ENCODE results near the gene RAB6C.
"Not testable (repeated sequence)": the region's sequence is repeated elsewhere in the genome, so short reads cannot be mapped to it uniquely, and the experiment has no call there.

Gene RAB6C

GRCh38 chr2:129979629-129980155, at the start of gene RAB6C:
RAB6C (plus strand) TSS chr2:129979666; CDS start chr2:129980116, 450 bp downstream.
- H3K36me3 Mint-ChIP-seq (ENCODE audit: low read depth); H3K4me1 Mint-ChIP-seq (ENCODE audit: low read depth); H3K9me3 Mint-ChIP-seq; H3K27ac Mint-ChIP-seq: not testable (repeated sequence)
- peaks cover 52% of the 10 kb centered on the region for H3K27me3 Mint-ChIP-seq (ENCODE audit: low read depth)
- peak within 1 kb of the TSS; percentile 71 for H3K4me3 Mint-ChIP-seq

- H3K27ac Mint-ChIP-seq = no peak overlapping the region
- no peaks in the 10 kb centered on the region for H3K9me3 Mint-ChIP-seq
- no peaks in the 10 kb centered on the region for H3K4me1 Mint-ChIP-seq (ENCODE audit: low read depth)
- H3K36me3 Mint-ChIP-seq (ENCODE audit: low read depth) = no peaks in the 10 kb centered on the region
- peaks cover 30% of the 10 kb centered on the region for H3K27me3 Mint-ChIP-seq (ENCODE audit: low read depth)
- no peak overlapping the region for H3K4me3 Mint-ChIP-seq
These were observed 49.0 kb upstream of the RAB6C start for GRCh38 chr2:129930451-129930850.

GRCh38 chr2:129933387-129933786, 46.1 kb upstream of the RAB6C start:
- not testable (repeated sequence) for H3K4me1 Mint-ChIP-seq (ENCODE audit: low read depth); H3K27ac Mint-ChIP-seq; H3K4me3 Mint-ChIP-seq; H3K36me3 Mint-ChIP-seq (ENCODE audit: low read depth); H3K9me3 Mint-ChIP-seq
- H3K27me3 Mint-ChIP-seq (ENCODE audit: low read depth) = peaks cover 33% of the 10 kb centered on the region

GRCh38 chr2:129934044-129934822, 45.2 kb upstream of the RAB6C start:
- Mint-ChIP-seq H3K27ac (no peak overlapping the region), H3K36me3 (ENCODE audit: low read depth) (no peaks in the 10 kb centered on the region), H3K4me1 (ENCODE audit: low read depth) (no peaks in the 10 kb centered on the region), H3K9me3 (no peaks in the 10 kb centered on the region), H3K27me3 (ENCODE audit: low read depth) (peaks cover 33% of the 10 kb centered on the region), H3K4me3 (no peak overlapping the region)

GRCh38 chr2:129935118-129935517, 44.3 kb upstream of the RAB6C start:
- Mint-ChIP-seq H3K4me1 (ENCODE audit: low read depth) (no peaks in the 10 kb centered on the region), H3K36me3 (ENCODE audit: low read depth) (no peaks in the 10 kb centered on the region)

GRCh38 chr2:129936334-129936934, 43.0 kb upstream of the RAB6C start:
- H3K9me3 Mint-ChIP-seq = no peaks in the 10 kb centered on the region
- no peak overlapping the region for H3K27ac Mint-ChIP-seq
- no peak overlapping the region for H3K4me3 Mint-ChIP-seq
- no peaks in the 10 kb centered on the region for H3K4me1 Mint-ChIP-seq (ENCODE audit: low read depth)
- no peaks in the 10 kb centered on the region for H3K36me3 Mint-ChIP-seq (ENCODE audit: low read depth)
- H3K27me3 Mint-ChIP-seq (ENCODE audit: low read depth) = peaks cover 33% of the 10 kb centered on the region

More at GRCh38 chr2:129935118-129935517, 44.3 kb upstream of the RAB6C start:
- Mint-ChIP-seq H3K27me3 (ENCODE audit: low read depth) (peaks cover 33% of the 10 kb centered on the region), H3K4me3 (no peak overlapping the region), H3K27ac (no peak overlapping the region), H3K9me3 (no peaks in the 10 kb centered on the region)

GRCh38 chr2:129938850-129939471, 40.5 kb upstream of the RAB6C start:
- H3K4me3 Mint-ChIP-seq; H3K27ac Mint-ChIP-seq; H3K4me1 Mint-ChIP-seq (ENCODE audit: low read depth); H3K36me3 Mint-ChIP-seq (ENCODE audit: low read depth); H3K9me3 Mint-ChIP-seq: not testable (repeated sequence)
- peaks cover 15% of the 10 kb centered on the region for H3K27me3 Mint-ChIP-seq (ENCODE audit: low read depth)

GRCh38 chr2:129943456-129943855, 36.0 kb upstream of the RAB6C start:
- not testable (repeated sequence) for H3K4me3 Mint-ChIP-seq; H3K36me3 Mint-ChIP-seq (ENCODE audit: low read depth); H3K4me1 Mint-ChIP-seq (ENCODE audit: low read depth); H3K9me3 Mint-ChIP-seq; H3K27ac Mint-ChIP-seq
- H3K27me3 Mint-ChIP-seq (ENCODE audit: low read depth) = peaks cover 10% of the 10 kb centered on the region

- H3K4me3 Mint-ChIP-seq = no peak overlapping the region
- H3K36me3 Mint-ChIP-seq (ENCODE audit: low read depth) = no peaks in the 10 kb centered on the region
- H3K27me3 Mint-ChIP-seq (ENCODE audit: low read depth) = peaks cover 10% of the 10 kb centered on the region
- no peaks in the 10 kb centered on the region for H3K4me1 Mint-ChIP-seq (ENCODE audit: low read depth)
- no peak overlapping the region for H3K27ac Mint-ChIP-seq
- no peaks in the 10 kb centered on the region for H3K9me3 Mint-ChIP-seq
These were observed 33.9 kb upstream of the RAB6C start for GRCh38 chr2:129945557-129945956.

- not testable (repeated sequence) for H3K4me1 Mint-ChIP-seq (ENCODE audit: low read depth); H3K36me3 Mint-ChIP-seq (ENCODE audit: low read depth); H3K9me3 Mint-ChIP-seq; H3K27ac Mint-ChIP-seq; H3K4me3 Mint-ChIP-seq
- peaks cover 10% of the 10 kb centered on the region for H3K27me3 Mint-ChIP-seq (ENCODE audit: low read depth)
These were observed 31.8 kb upstream of the RAB6C start for GRCh38 chr2:129947712-129948111.

- H3K27me3 Mint-ChIP-seq (ENCODE audit: low read depth); H3K4me1 Mint-ChIP-seq (ENCODE audit: low read depth); H3K27ac Mint-ChIP-seq; H3K4me3 Mint-ChIP-seq; H3K9me3 Mint-ChIP-seq; H3K36me3 Mint-ChIP-seq (ENCODE audit: low read depth): not testable (repeated sequence)
These were observed 23.3 kb upstream of the RAB6C start for GRCh38 chr2:129956171-129956570.

GRCh38 chr2:129957891-129958290, 21.6 kb upstream of the RAB6C start:
- no peaks in the 10 kb centered on the region for H3K27me3 Mint-ChIP-seq (ENCODE audit: low read depth)
- no peaks in the 10 kb centered on the region for H3K4me1 Mint-ChIP-seq (ENCODE audit: low read depth)
- no peaks in the 10 kb centered on the region for H3K36me3 Mint-ChIP-seq (ENCODE audit: low read depth)
- H3K4me3 Mint-ChIP-seq = no peak overlapping the region
- no peak overlapping the region for H3K27ac Mint-ChIP-seq
- no peaks in the 10 kb centered on the region for H3K9me3 Mint-ChIP-seq

GRCh38 chr2:129958736-129959135, 20.7 kb upstream of the RAB6C start:
- not testable (repeated sequence) for H3K9me3 Mint-ChIP-seq; H3K36me3 Mint-ChIP-seq (ENCODE audit: low read depth); H3K27me3 Mint-ChIP-seq (ENCODE audit: low read depth); H3K4me1 Mint-ChIP-seq (ENCODE audit: low read depth); H3K27ac Mint-ChIP-seq; H3K4me3 Mint-ChIP-seq

GRCh38 chr2:129968605-129969004, 10.9 kb upstream of the RAB6C start:
- not testable (repeated sequence) for H3K4me1 Mint-ChIP-seq (ENCODE audit: low read depth); H3K27me3 Mint-ChIP-seq (ENCODE audit: low read depth); H3K4me3 Mint-ChIP-seq; H3K36me3 Mint-ChIP-seq (ENCODE audit: low read depth); H3K27ac Mint-ChIP-seq; H3K9me3 Mint-ChIP-seq

Measured in T-helper 1 cell treated with Interleukin-12 subunit alpha and Interleukin-12 subunit beta and Interleukin-4 antibody, amounts not matched to agents 30 μg/mL and 1 μg/mL, for 36 hours (primary cell).